GM19452 (cell line): ENCODE measurements around the gene PRKD2.
A peak's percentile ranks its signal among the peaks of the same experiment; 100 is the strongest.
"Not testable (repeated sequence)": the region's sequence is repeated elsewhere in the genome, so short reads cannot be mapped to it uniquely, and the experiment has no call there.

Experiments used
- ATAC-seq: cut with Tn5 transposase; IDR thresholded peaks from one replicate; pipeline ENCODE4 v1.9.1; 2021; ENCODE audit not compliant: unreplicated experiment

Gene PRKD2

DNA sequence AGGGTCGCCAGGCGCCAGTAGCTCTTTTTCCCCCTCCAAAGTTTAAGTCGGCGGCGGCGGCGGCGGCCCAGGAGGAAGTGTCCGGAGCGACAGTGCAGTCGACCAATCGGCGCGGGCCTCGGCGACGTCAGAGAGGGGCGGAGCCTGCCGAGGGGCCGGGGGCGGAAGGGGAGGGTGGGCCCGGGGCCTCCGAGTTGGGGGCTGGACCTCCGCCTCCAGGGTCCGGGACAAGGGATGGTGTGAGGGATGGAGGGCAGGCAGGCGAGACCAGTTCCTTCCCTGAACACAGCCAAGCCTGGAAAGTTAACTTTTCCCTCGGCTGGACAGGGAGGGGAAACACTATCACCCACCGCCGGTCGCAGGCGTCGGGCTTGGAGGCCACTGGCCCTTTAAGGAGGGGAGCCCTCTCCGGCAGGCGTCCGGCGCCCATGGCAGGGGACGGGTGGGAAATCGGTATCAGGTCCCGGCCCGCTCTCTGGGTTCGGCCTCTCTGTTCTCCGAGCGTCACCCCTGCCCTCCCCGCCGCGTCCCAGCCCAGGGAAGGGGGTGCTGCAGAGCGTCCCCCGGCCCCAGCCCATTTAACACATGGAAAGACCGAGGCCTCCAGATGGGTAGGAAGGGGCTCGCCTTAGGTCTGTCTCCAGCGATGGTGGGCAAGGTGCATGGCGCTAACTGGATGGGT is at the start of gene PRKD2:
PRKD2 (minus strand) TSS at position 81 of the 682 bp plus-strand sequence. CDS start 744 bp downstream, outside the sequence.
- ATAC-seq: no peak

DNA sequence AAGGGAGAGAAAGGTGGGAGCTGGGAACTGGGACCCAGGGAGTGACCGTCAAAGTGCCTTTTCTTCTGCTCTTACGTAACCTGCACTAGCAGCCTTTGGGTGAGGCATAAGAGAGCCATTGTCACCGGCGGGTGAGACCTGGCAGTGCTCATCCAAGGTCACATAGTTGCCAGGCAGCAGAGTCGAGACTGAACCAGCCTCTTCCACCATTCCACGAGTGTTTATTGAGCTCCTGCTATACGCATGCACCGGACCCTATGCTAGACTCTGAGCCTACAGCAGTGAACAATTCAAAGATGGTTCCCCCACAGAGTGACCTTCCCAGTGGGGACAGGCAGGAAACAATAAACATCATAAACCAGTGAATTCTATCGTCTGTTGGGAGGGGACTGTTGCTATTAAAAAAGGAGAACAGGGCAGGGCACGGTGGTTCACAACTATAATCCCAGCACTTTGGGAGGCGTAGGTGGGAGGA is 47.9 kb upstream of the PRKD2 start:
- ATAC-seq: no peak

DNA sequence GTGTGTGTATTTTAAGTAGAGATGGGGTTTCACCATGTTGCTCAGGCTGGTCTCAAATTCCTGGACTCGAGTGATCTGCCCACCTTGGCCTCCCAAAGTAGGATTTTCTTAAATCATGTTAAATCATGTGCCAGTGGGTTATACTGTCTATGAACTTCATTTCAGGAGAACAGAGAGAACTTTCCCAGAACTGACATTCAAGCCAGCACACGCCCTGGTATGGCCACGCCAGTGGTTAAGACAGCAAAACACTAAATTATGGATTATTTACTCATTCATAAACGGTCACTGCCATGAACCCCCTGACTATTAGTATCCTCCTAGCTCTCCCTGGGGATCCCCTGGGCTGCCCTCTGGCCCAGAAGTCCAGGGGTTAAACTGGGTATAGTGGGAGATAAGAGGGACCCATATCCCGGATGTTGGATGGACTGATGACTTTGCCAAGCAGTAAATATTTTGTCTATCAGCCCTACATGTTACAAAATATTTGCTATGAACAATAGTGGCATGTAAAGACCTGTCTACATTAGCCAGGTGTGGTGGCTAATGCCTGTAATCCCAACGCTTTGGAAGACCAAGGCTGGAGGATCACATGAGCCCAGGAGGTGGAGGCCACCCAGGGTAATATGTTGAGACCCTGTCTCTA is 45.5 kb upstream of the PRKD2 start:
- ATAC-seq: no peak

DNA sequence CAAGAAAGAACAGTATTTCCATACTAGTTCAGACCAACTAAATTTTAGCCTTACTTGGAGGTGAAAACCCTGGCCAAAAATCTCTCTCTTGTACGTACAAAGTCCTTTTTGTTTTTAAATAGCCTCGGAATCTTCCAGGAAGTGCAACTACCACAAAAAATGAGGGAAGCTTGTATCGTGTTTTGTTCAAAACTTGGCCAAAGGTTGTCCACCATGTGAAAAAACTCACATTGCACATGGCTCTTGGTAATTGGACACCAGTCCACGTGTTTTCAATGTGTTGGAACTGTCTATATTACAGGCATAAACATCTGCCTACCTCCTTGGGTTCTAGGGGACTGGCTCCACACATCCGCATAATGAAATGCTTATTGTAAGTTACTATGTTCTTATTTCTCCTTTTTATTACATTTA is 44.5 kb upstream of the PRKD2 start:
- ATAC-seq: no peak

DNA sequence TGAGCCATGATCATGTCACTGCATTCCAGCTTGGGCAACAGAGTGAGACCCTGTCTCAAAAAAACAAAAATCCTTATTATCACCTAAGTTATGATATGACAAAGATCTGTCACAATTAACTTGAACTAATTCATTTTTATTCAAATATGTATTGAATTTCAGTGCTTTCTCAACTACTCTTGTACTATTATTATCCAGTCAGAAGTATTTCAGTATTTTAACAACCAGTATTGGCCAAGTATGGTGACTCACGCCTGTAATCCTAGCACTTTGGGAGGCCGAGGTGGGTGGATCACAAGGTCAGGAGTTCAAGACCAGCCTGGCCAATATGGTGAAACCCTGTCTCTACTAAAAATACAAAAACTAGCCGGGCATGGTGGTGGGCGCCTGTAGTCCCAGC is 44.0 kb upstream of the PRKD2 start:
- not testable (repeated sequence) for ATAC-seq

DNA sequence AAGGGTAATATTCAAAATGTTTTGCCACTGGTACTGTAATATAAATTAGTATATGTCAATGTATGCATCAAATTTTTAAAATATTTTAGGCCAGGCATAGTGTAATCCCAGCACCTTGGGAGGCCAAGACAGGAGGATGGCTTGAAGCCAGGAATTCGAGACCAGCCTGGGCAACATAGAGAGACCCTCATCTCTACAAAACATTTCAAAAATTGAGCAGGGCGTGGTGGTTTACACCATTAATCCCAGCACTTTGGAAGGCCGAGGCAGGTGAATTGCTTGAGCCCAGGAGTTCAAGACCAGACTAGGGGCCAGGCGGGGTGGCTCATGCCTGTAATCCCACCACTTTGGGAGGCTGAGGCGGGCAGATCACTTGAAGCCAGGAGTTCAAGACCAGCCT is 43.4 kb upstream of the PRKD2 start:
- no peak for ATAC-seq

DNA sequence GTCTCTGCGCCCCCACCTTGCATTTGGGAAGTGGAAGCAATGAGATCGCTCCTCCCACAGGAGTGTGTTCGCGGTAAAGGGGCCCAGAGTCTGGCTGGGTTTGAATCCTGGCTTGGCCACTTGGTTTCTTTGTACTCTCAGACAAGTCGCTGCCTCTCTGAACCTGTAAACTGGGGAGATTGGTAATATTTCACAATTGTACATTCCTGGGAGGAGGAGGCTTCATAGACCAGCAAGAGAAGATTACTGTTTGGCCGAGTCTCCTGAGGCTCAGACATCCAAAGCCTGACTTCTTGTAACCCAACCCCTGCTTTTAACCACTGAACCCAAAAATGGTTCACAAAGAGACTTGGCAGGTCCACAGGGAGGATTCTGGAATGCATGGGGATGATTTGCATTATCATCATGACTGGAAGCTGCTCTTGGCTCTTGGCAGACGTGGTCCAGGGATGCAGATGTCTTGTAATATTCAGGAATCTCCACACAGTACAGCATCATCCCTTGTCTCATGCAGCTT is 43.0 kb upstream of the PRKD2 start:
- ATAC-seq: no peak

DNA sequence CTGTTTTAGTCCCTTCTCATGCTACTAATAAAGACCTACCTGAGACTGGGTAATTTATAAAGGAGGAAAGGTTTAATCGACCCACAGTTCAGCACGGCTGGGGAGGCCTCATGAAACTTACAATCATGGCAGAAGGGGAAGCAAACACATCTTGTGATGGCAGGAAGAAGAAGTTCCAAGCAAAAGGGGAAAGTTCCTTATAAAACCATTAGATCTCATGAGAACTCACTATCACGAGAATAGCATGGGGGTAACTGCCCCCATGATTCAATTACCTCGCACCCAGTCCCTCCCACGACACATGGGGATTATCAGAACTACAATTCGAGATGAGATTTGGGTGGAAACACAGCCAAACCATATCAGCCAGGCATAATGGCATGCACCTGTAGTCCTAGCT is 42.3 kb upstream of the PRKD2 start:
- ATAC-seq: no peak

DNA sequence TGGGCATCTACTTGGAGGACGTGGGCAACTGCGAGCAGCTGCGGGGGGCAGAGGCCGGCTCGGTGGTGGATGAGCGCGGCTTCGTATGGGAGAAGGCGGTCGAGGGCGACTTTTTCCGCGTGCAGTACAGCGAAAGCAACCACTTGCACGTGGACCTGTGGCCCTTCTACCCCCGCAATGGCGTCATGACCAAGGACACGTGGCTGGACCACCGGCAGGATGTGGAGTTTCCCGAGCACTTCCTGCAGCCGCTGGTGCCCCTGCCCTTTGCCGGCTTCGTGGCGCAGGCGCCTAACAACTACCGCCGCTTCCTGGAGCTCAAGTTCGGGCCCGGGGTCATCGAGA is 39.6 kb upstream of the PRKD2 start:
- no peak for ATAC-seq

DNA sequence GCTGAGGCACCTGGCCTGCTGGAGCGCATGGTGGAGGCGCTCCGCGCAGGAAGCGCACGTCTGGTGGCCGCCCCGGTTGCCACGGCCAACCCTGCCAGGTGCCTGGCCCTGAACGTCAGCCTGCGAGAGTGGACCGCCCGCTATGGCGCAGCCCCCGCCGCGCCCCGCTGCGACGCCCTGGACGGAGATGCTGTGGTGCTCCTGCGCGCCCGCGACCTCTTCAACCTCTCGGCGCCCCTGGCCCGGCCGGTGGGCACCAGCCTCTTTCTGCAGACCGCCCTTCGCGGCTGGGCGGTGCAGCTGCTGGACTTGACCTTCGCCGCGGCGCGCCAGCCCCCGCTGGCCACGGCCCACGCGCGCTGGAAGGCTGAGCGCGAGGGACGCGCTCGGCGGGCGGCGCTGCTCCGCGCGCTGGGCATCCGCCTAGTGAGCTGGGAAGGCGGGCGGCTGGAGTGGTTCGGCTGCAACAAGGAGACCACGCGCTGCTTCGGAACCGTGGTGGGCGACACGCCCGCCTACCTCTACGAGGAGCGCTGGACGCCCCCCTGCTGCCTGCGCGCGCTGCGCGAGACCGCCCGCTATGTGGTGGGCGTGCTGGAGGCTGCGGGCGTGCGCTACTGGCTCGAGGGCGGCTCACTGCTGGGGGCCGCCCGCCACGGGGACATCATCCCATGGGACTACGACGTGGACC is 39.1 kb upstream of the PRKD2 start:
- no peak for ATAC-seq

DNA sequence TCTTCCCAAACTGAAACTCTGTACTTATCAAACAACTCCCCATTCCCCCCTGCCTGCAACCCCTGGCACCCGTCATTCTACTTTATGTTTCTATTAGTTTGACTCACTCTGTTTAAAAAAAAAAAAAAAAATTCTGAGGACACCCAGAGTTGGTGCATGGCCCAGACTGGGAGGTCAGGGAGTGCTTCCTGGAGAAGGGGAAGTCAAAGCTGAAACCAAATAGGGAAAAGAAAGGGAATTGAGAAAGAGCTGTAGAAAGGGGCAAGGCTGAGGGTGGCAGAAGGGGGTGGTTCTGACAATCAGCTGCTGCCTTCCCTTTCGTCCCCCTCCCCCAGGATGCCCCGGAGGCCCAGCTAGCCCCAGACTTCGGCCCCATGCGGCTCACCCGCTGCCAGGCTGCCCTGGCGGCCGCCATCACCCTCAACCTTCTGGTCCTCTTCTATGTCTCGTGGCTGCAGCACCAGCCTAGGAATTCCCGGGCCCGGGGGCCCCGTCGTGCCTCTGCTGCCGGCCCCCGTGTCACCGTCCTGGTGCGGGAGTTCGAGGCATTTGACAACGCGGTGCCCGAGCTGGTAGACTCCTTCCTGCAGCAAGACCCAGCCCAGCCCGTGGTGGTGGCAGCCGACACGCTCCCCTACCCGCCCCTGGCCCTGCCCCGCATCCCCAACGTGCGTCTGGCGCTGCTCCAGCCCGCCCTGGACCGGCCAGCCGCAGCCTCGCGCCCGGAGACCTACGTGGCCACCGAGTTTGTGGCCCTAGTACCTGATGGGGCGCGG is 38.4 kb upstream of the PRKD2 start:
- no peak for ATAC-seq

DNA sequence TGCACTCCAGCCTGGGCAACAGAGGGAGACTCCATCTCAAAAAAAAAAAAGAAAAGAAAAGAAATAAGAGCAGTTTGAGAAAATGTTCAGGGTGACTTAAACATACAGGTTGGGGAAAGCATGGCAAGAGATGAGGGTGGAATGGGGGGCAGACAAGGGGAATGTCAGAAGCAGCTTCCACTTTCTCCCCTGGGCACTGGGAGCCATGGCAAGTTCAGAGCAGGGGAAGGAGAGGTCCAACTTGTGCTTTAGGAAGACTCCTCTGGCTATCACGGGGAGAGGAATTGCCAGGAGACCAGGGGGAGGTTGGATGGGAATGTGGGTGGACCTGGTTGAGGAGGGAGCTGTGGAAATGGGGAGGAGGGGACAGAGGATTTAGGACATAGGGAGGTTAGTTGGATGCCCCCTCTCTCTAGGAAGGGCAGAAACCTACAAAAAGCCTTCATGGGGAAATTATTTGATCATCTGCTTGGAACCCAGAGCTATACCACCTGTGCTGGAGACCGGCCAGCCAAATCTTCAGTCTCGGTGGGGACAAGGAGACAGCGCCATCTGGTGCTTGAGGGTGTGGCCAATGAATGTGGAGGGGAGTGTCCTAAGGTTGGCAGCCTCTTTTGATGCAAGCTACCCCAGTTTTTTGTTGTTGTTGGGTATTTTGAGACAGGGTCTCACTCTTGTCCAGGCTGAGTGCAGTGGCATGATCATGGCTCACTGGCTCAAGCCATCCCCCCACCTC is 36.7 kb upstream of the PRKD2 start:
- no peak for ATAC-seq

DNA sequence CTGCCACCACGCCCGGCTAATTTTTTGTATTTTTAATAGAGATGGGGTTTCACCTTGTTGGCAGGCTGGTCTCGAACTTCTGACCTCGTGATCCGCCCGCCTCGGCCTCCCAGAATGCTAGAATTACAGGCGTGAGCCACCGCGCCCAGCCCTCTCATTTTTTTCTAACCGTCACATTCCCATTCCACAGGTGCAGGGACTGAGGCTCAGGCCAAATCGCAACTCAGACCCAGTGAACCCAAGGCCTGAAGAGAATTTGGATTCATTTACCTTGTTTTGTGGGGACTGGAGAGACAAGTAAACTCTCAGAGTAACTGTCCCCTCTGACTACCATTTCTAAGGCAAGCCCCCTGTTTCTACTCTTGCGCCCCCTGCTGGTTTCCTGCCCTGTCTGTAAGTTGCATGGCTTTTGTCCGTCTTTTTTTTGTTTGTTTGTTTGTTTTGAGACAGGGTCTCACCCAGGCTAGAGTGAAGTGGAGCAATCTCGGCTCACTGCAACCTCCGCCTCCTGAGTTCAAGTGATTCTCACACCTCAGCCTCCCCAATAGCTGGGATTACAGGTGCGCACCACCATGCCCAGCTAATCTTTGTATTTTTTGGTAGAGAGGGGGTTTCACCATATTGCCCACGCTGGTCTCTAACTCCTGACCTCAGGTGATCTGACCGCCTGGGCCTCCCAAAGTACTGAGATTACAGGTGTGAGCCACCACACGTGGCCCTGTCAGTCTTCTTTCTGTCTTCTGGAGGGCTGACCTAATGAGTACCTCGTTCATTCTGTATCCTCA is 31.6 kb upstream of the PRKD2 start:
- no peak for ATAC-seq

DNA sequence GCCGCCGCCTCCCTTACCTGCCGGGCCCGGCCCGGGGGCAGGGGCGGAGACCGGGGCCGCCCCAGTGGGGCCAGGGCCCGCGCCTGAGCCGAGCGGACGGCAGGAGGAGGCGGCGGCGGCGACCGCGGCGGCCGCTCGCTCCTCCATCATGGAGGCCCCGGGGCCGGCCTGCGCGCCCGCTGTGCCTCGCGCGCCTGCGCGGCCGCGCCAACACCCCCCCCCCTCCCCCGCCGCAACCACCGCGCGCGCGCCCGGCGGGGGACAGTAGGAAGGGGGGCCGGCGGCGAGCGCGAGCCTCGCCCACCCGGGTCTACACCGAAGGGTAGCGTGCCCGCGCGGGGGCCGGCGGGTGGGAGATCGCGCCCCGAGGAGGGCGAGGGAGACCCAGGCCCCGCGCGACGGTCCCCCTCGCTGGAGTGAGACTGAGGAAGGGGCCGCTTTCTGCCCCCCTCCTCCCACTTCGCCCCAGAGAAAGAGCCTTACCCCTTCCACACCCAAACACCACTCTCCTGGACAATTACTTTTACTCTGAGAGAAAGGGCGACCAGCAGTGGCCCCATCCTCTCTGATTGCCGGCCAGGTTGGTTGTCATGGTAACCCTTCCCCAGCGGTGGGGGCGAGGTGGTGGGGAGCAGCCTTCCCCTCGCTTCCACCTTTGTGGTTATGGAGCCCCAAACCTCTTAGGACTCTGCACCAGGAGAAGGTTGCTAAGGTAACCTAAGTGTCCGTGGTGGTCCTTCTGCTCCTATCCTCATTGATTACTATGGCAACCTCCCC is 29.6 kb upstream of the PRKD2 start, which contains the start of gene STRN4:
STRN4 (minus strand) TSS at position 170 of the 777 bp plus-strand sequence; CDS start at position 150, 20 bp downstream.
- ATAC-seq: peak; percentile 59

DNA sequence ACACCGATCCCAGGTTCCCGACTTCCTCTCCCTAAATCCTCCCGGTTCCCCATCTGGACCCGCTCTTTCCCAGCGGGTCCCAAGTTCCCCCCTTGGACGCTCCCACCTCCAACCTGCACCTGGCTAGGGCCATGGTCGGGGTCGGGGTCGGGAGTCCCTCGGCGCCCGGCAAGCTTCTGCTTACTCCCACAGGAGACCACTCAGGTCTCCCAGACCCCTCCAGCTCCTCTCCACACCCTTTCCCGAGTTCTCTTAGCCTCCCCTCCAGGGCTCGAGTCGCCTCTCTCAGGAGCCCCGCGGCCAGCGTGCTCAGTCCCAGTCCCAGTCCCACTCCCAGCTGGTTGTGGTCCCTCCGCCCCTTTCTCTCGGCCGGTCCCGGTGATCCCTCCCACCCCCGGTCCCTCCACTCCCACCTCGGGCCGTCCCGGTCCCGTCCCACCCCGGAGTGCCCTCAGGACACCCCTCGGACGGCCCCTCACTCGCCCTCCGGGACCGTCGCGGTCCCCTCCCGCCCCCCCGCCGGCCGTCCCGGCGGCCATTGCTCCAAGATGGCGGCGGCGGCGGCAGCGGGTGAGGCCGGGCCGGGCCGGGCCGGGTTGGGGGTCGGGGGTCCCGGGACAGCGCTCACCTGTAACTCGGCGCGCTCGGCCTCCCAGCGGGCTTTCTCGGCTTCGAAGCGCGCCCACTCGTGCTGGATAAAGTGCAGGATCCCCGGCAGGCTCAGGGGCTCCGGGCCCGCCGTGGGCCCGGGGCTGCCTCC is 28.8 kb upstream of the PRKD2 start, which contains the start of gene FKRP:
FKRP (plus strand) TSS at position 537 of the 760 bp plus-strand sequence. CDS start 9,394 bp downstream, outside the sequence.
- ATAC-seq: peak; percentile 46

DNA sequence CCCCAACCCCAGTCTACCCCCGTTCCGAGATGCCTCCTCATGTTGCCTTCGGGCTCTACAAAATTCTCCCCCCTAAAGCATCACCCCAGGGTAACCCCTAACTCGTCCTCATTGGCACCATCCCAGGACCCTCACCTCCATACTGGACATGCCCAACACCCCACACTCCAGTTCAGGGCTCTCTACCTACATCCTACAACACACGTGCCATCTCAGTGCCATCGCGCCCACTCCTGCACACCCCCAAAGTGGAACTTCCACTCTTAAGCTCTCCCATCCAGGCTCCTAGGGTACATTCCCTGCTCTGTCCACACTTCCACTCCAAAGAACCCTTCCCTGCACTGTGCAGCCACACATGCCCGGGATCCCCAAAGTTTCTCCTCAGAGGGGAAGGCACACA is 28.1 kb upstream of the PRKD2 start:
- no peak for ATAC-seq

DNA sequence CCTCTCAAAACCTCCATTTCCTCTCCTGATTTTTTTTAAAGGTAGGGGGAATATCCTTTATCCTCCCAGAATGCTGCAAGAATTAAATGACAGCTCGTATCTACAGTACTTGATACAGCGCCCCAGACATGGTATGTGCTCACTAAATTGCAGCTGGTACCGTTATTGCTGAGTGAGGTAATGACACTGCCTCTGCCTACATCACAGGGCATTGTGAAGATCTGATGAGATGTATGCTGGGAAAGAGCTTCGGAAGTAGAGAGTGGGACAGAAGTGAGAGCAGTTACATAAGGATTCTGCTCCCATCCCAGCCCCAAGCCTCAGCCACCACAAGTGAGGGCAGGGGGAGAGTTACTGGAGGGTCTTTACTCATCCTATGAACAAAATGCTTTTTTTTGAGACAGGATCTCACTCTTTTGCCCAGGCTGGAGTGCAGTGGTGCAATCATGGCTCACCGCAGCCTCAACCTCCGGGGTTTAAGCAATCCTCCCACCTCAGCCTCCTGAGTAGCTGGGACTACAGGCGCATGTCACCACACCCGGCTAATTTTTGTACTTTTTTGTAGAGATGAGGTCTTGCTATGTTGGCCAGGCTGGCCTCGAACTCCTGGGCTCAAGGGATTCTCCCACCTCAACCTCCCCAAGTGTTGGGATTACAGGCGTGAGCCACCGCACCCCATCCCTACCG is 27.2 kb upstream of the PRKD2 start:
- ATAC-seq: no peak
